GM23248 (cell line): ENCODE measurements around the gene COL6A1. TPM values are rescaled to one million over a fixed set of nuclear protein-coding genes. Genes with fewer than 3 reads are reported as not detected.

Experiments
- DNase-seq: peaks from one replicate; pipeline ENCODE4 v3.0.0-alpha.2; 2015
- H2AFZ ChIP-seq: fragments of 200-600 bp; sonication (generic); 2 replicates; pipeline ENCODE4 v1.6.1; 2016; ENCODE audit warnings: antibody characterized with exemption
- H3F3A ChIP-seq: fragments of 200-600 bp; sonication (generic); 2 replicates; pipeline ENCODE4 v1.6.1; 2016; ENCODE audit warnings: mild to moderate bottlenecking, antibody characterized with exemption, mixed run types; ENCODE audit not compliant: insufficient read depth
- H3K27ac ChIP-seq: fragments of 200-600 bp; sonication (generic); 2 replicates; pipeline ENCODE4 v1.5.1; 2016; ENCODE audit warnings: mild to moderate bottlenecking
- H3K27me3 ChIP-seq: fragments of 200-600 bp; sonication (generic); replicated peaks from 2 replicates; pipeline ENCODE4 v1.6.1; 2016; ENCODE audit warnings: mild to moderate bottlenecking; ENCODE audit not compliant: insufficient read depth
- H3K36me3 ChIP-seq: fragments of 200-600 bp; sonication (generic); 2 replicates; pipeline ENCODE4 v1.6.1; 2016; ENCODE audit warnings: low read depth, mild to moderate bottlenecking
- H3K4me1 ChIP-seq: fragments of 200-600 bp; sonication (generic); 2 replicates; pipeline ENCODE4 v1.6.1; 2016; ENCODE audit warnings: mild to moderate bottlenecking; ENCODE audit not compliant: insufficient read depth
- H3K4me2 ChIP-seq: fragments of 200-600 bp; sonication (generic); one replicate; pipeline ENCODE4 v1.6.1; 2016; ENCODE audit warnings: mild to moderate bottlenecking; ENCODE audit not compliant: unreplicated experiment
- H3K4me3 ChIP-seq: fragments of 200-600 bp; sonication (generic); 2 replicates; pipeline ENCODE4 v1.5.1; 2016; ENCODE audit warnings: mild to moderate bottlenecking
- H3K79me2 ChIP-seq: fragments of 200-600 bp; sonication (generic); 2 replicates; pipeline ENCODE4 v1.6.1; 2016; ENCODE audit warnings: mild to moderate bottlenecking; ENCODE audit not compliant: insufficient read depth
- H3K9ac ChIP-seq: fragments of 200-600 bp; sonication (generic); 2 replicates; pipeline ENCODE4 v1.6.1; 2016; ENCODE audit warnings: mild to moderate bottlenecking
- H3K9me2 ChIP-seq: fragments of 200-600 bp; sonication (generic); 2 replicates; pipeline ENCODE4 v1.6.1; 2016; ENCODE audit warnings: mixed run types, mild to moderate bottlenecking, moderate library complexity; ENCODE audit not compliant: insufficient read depth
- H3K9me3 ChIP-seq: fragments of 200-600 bp; sonication (generic); one replicate; pipeline ENCODE4 v1.6.1; 2017; ENCODE audit warnings: low read depth
- H4K20me1 ChIP-seq: fragments of 200-600 bp; sonication (generic); 2 replicates; pipeline ENCODE4 v1.6.0; 2016; ENCODE audit not compliant: insufficient read depth
- EZH2 ChIP-seq: fragments of 200-600 bp; sonication (generic); IDR thresholded peaks from 2 replicates; pipeline ENCODE4 v1.6.1; 2018; ENCODE audit warnings: antibody characterized with exemption, mild to moderate bottlenecking; ENCODE audit not compliant: insufficient read depth, poor library complexity, severe bottlenecking
- EZH2phosphoT487 ChIP-seq: fragments of 200-600 bp; sonication (generic); IDR thresholded peaks from 2 replicates; pipeline ENCODE4 v1.6.1; 2018; ENCODE audit warnings: antibody characterized with exemption, moderate library complexity, mild to moderate bottlenecking, low read depth; ENCODE audit not compliant: insufficient read depth
- WGBS, 2 experiments: methylation state at CpG; one replicate each; pipeline ENCODE4 v1.1.6; 2015 to 2017; ENCODE audit warnings: low lambda C conversion rate in 2 of 2, low coverage in 1 of 2; ENCODE audit errors: missing lambda C conversion rate in 2 of 2; 5-methylcytosine and 5-hydroxymethylcytosine counted together
- in situ Hi-C: fragments of 300-500 bp; cut with MboI; formaldehyde crosslinking; loops from 2 replicates; pipeline ENCODE4 v1.15.0; 2020
- polyA plus RNA-seq: library from polyadenylated mRNA; unstranded; fragments of >200 nt; fragmentation: Nextera tagmentation; extraction: Ambion mirVana; gene quantifications from 2 replicates; pipeline ENCODE4 v1.2.1, GENCODE V29; 2016
- total RNA-seq: library from RNA; depleted of rRNA; stranded (reverse); fragments of >200 nt; shearing (Covaris generic); gene quantifications from 2 replicates; pipeline ENCODE4 v1.2.3, GENCODE V29; 2014

COL6A1 gene
- total and polyA plus RNA-seq, 2 experiments from 2014 or later: 685 to 1,783 TPM

DNA sequence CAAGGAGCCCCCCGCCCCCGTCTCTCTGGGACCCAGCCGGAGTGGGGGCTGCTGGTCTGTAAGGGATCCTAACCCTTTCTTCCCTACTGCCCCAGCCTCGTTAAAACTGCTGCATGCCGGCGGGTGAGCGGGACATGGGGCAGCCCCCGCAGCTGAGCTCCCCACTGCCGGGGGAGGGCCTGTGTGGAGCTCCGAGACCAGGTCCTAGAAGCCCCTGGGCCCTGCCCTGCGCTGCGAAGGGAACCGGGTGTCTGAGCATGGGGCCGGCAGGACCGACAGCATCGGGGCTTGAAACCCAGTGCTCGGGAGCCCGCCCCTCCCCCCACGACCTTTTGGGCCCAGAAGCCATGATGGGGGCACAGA lies 9.2 kb upstream of the COL6A1 start:
- Histone ChIP-seq H3K9ac (peak overlapping the region; percentile 79), H3F3A (peaks cover 4% of the 10 kb centered on the region; the same call in 1 of the 2 replicates), H3K36me3 (no peaks in the 10 kb centered on the region), H3K4me1 (peaks cover 40% of the 10 kb centered on the region), H3K9me3 (no peaks in the 10 kb centered on the region), H3K27ac (peak overlapping the region; percentile 84), H3K4me2 (peak overlapping the region; percentile 76), H2AFZ (no peak overlapping the region), H3K27me3 (no peaks in the 10 kb centered on the region), H4K20me1 (no peaks in the 10 kb centered on the region), H3K79me2 (no peaks in the 10 kb centered on the region), H3K4me3 (peak overlapping the region; percentile 56), H3K9me2 (no peaks in the 10 kb centered on the region)
- peak; percentile 49 for DNase-seq
- WGBS, 2 experiments: 3 to 4% methylated on average over 18 to 19 of the region's 19 CpGs
- in situ Hi-C loops: loop anchor here (5.0 kb wide), 1 partner anchor 130 kb away; no protein-coding TSS in a partner anchor
- TF ChIP-seq EZH2phosphoT487 (no peak), EZH2 (no peak)

DNA sequence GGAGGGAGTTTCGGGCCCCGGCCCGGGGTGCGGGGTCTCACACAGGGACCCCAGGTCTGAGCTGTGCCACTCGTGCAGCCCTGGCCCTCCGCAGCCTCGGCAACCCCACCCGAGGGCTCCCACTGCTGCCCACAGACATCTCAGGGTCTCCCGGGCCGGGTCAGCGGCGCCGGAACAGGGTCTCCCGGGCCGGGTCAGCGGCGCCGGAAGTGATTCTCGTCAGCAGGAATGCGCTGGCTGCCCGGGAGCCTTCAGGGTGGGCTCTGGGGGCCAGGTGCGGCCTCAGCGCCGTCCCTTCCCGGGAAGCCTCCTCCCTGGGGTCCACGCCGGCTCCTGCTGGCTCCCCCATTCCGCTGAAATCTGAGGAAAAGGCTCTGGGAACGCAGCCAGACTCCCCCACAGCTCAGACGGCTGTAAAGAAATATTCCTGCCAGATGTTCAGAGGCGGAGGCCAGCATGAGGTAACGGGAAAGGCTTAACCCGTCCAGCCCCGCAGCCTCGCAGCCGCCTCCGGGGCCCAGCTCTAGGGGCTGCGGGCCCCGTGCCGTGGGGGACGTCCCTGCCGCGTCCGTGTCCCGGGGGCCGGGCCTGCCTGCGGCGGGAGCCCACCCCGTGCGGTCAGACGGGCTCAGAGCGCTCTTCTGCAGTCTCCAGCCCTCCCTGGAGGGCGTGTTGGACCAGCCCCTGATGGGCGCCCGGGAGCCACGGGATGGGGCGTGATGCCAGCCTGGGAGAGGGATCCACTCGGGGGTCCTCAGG lies 8.7 kb upstream of the COL6A1 start:
- Histone ChIP-seq H3K36me3 (no peaks in the 10 kb centered on the region), H3F3A (peaks cover 4% of the 10 kb centered on the region; the same call in 1 of the 2 replicates), H4K20me1 (no peaks in the 10 kb centered on the region), H3K27ac (peak overlapping the region; percentile 84), H3K9me2 (no peaks in the 10 kb centered on the region), H3K4me1 (peaks cover 40% of the 10 kb centered on the region), H3K4me3 (peak overlapping the region; percentile 56), H3K9ac (peak overlapping the region; percentile 79), H3K9me3 (no peaks in the 10 kb centered on the region), H3K79me2 (no peaks in the 10 kb centered on the region), H3K4me2 (peak overlapping the region; percentile 76), H3K27me3 (no peaks in the 10 kb centered on the region), H2AFZ (peak overlapping the region; percentile 13; the same call in 1 of the 2 replicates)
- TF ChIP-seq EZH2phosphoT487: no peak
- TF ChIP-seq EZH2: no peak
- peak; percentile 92 for DNase-seq
- in situ Hi-C loops: loop anchor here (5.0 kb wide), 1 partner anchor 129 kb away; no protein-coding TSS in a partner anchor
- 2 to 3% methylated on average over 44 to 54 of the region's 58 CpGs for WGBS, 2 experiments

DNA sequence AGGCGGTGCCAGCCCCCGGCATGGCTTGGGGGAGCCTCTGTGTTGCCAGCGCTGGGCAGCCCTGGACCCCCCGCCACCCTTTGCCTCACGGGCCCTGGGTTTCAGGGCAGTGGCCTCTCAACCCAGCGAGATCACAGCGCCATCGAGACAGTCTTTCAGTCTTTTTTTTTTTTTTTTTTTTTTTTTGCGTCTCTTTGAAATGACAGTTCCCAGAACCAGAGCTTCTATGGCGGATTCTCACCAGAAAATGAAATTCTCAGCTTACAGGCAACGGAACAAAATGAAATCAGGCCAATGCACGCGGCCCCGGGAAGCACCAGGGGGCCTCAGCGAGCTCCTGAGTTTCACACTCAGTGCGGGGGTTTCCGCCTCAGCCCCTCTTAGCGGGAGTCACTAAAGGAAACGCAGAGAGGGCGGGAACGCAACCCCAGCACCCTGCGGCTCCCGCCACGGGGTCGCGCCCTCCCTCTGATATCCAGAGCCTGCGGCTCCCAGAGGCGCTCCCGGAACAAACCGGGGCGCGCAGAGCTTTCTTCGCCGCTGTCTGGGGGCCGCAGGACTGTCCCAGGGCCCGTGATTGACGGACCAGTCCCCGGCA lies 8.0 kb upstream of the COL6A1 start:
- H3K27me3 ChIP-seq: no peaks in the 10 kb centered on the region
- no peaks in the 10 kb centered on the region for H3K79me2 ChIP-seq
- peaks cover 4% of the 10 kb centered on the region; the same call in 1 of the 2 replicates for H3F3A ChIP-seq
- peak overlapping the region; percentile 33 for H2AFZ ChIP-seq
- peak overlapping the region; percentile 76 for H3K4me2 ChIP-seq
- no peaks in the 10 kb centered on the region for H3K9me2 ChIP-seq
- in situ Hi-C loops: loop anchor here (5.0 kb wide), 1 partner anchor 129 kb away; no protein-coding TSS in a partner anchor
- no peaks in the 10 kb centered on the region for H4K20me1 ChIP-seq
- H3K4me1 ChIP-seq: peaks cover 42% of the 10 kb centered on the region
- peak overlapping the region; percentile 79 for H3K9ac ChIP-seq
- no peaks in the 10 kb centered on the region for H3K9me3 ChIP-seq
- H3K36me3 ChIP-seq: no peaks in the 10 kb centered on the region
- peak overlapping the region; percentile 84 for H3K27ac ChIP-seq
- peak; percentile 90 for DNase-seq
- TF ChIP-seq EZH2 (no peak), EZH2phosphoT487 (no peak)
- H3K4me3 ChIP-seq: peak overlapping the region; percentile 56
- WGBS, 2 experiments: 2% methylated on average over 34 to 38 of the region's 38 CpGs

DNA sequence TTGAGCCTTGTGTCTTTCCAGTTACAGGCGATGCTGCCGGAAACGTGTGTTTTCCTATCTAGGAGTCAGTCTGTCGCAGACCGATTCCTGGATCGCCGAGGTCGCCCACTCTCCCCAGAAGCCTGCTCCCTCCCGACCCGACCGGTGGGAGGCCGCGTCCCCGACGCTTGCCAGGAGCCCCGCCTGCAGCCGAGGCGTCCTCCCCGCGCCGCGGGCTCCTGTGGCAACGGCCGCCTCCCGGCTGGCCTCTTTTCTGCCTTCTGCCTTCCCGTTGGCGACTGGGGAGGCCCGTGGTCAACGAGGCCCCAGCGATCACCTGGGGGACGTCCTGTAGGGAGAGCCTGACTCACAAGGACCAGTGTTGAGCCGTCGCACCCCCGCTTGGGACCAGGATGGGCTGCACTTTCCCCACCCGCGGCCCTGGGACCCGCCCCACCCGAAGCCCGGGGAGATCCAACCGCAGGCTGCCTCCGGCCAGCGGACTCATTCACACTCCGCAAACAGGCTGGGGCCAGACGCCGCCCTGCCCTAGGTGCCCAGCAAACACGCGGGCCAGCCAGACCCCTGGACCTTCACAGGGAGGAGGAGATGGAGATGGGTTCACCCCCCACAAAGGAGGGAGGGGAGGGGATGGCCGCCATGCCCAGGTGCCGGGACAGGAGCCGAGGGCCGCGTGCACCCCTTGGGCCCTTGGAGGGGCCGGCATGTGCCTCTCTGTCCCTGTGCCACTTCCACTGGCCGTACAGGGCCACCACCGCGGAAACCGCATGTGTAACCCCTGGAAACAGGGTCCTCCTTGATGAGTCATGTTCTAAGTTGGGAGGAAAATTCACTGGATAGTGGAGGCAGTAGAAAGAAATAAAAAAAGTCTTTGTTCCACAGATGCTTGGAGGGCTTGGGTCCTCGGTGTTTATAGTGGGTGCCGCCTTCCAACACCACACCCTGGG lies 7.2 kb upstream of the COL6A1 start:
- no peaks in the 10 kb centered on the region for H4K20me1 ChIP-seq
- no peaks in the 10 kb centered on the region for H3K9me2 ChIP-seq
- H3K36me3 ChIP-seq: no peaks in the 10 kb centered on the region
- no peaks in the 10 kb centered on the region for H3K9me3 ChIP-seq
- peak overlapping the region; percentile 84 for H3K27ac ChIP-seq
- peak overlapping the region; percentile 79 for H3K9ac ChIP-seq
- no peaks in the 10 kb centered on the region for H3K79me2 ChIP-seq
- H3K4me2 ChIP-seq: peak overlapping the region; percentile 76
- H2AFZ ChIP-seq: peak overlapping the region; percentile 44
- in situ Hi-C loops: loop anchor here (5.0 kb wide), 1 partner anchor 128 kb away; no protein-coding TSS in a partner anchor
- WGBS, 2 experiments: 1% methylated on average over 55 to 59 of the region's 59 CpGs
- H3K27me3 ChIP-seq: no peaks in the 10 kb centered on the region
- H3F3A ChIP-seq: peaks cover 11% of the 10 kb centered on the region; the same call in 1 of the 2 replicates
- TF ChIP-seq EZH2 (no peak), EZH2phosphoT487 (no peak)
- DNase-seq: peak; percentile 84
- H3K4me3 ChIP-seq: peak overlapping the region; percentile 56
- H3K4me1 ChIP-seq: peaks cover 48% of the 10 kb centered on the region
